NOMO-1 treated with DMSO at 0.1 percent for 48 hours (cell line): ENCODE data around the gene GOLT1A.

ENCODE experiments used
- DNase-seq: peaks from one replicate; lab custom pipeline; 2025; ENCODE audit not compliant: unreplicated experiment; lab: John Stamatoyannopoulos, UW

The GOLT1A gene

GRCh38 chr1:204221271-204221670, 7.5 kb upstream of the GOLT1A start:
- DNase-seq: no peak

- DNase-seq: no peak
Measured at GRCh38 chr1:204219971-204220616, 6.3 kb upstream of the GOLT1A start.

- DNase-seq: no peak
Measured at GRCh38 chr1:204218552-204218951, 4.8 kb upstream of the GOLT1A start.

- DNase-seq: no peak
Measured at GRCh38 chr1:204217648-204218000, 3.8 kb upstream of the GOLT1A start.

- no peak for DNase-seq
Measured at GRCh38 chr1:204216880-204217647, 3.3 kb upstream of the GOLT1A start.

- DNase-seq: no peak
Measured at GRCh38 chr1:204216236-204216635, 2.4 kb upstream of the GOLT1A start.

GRCh38 chr1:204212715-204213114, 1.1 kb downstream of the GOLT1A start:
- DNase-seq: no peak

- no peak for DNase-seq
Measured at GRCh38 chr1:204211046-204211445, 2.7 kb downstream of the GOLT1A start.

GRCh38 chr1:204207136-204207616, 6.6 kb downstream of the GOLT1A start:
- peak; percentile 26 for DNase-seq

GRCh38 chr1:204206121-204206520, 7.7 kb downstream of the GOLT1A start:
- DNase-seq: no peak

- no peak for DNase-seq
Measured at GRCh38 chr1:204205486-204205885, 8.3 kb downstream of the GOLT1A start.

GRCh38 chr1:204204944-204205343, 8.8 kb downstream of the GOLT1A start:
- no peak for DNase-seq

GRCh38 chr1:204203206-204203767, 10.5 kb downstream of the GOLT1A start:
- no peak for DNase-seq

- no peak for DNase-seq
Measured at GRCh38 chr1:204202481-204202880, 11.3 kb downstream of the GOLT1A start.

- no peak for DNase-seq
Measured at GRCh38 chr1:204201348-204202040, 12.3 kb downstream of the GOLT1A start.

- DNase-seq: no peak
Measured at GRCh38 chr1:204199579-204199978, 14.2 kb downstream of the GOLT1A start.

GRCh38 chr1:204198348-204199340, 15.1 kb downstream of the GOLT1A start:
- DNase-seq: no peak

- no peak for DNase-seq
Measured at GRCh38 chr1:204197068-204197467, 16.7 kb downstream of the GOLT1A start.

- DNase-seq: no peak
Measured at GRCh38 chr1:204196068-204196795, 17.6 kb downstream of the GOLT1A start, which contains the start of gene KISS1. KISS1 (minus strand) TSS chr1:204196491; CDS start chr1:204192876, 3,615 bp downstream.

- no peak for DNase-seq
Measured at GRCh38 chr1:204194771-204195170, 19.0 kb downstream of the GOLT1A start.
